ENCODE data around the gene MMP3. TPM values are rescaled to one million over a fixed set of nuclear protein-coding genes. Genes with fewer than 3 reads are reported as not detected.
A peak's percentile ranks its signal among the peaks of the same experiment; 100 is the strongest.

The MMP3 gene
- total RNA-seq, 1 donor from 2014 or later, result not detected

DNA sequence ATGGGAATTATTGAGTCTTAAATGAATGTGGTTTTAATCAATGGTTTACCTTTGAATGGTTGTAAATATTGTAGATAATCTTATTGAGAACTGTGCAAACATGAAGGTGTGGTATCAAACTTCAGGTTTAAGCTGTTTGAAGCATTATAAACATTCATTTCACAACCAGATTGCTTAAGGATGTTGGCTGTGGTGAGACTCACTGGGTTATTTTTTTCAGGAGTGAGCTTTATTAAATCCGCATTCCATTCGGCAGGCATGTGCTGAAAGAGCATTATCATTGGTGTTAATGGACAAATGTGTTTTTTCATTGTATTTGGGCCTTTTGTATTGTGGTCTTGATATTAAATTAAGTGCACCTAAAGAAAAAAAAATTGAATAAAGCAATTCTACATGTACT, 9.7 kb downstream of the MMP3 start:
- Histone ChIP-seq H3K36me3 (no peaks in the 10 kb centered on the region), H3K27ac (no peak overlapping the region), H3K4me1 (no peaks in the 10 kb centered on the region), H3K4me3 (no peak overlapping the region), H3K27me3 (ENCODE audit: low read depth) (no peaks in the 10 kb centered on the region), H3K9me3 (no peaks in the 10 kb centered on the region)
- TF ChIP-seq CTCF (IDR thresholded peaks at IDR 0.05), result no peak
- ATAC-seq, result no peak
- intact Hi-C loops (cut with DNase I), result no loop called here
- no peak for DNase-seq

GRCh38 chr11:102832612-102833011, 10.8 kb downstream of the MMP3 start:
- H3K27ac ChIP-seq, result no peak overlapping the region
- ATAC-seq (no peak), DNase-seq (no peak)
- H3K36me3 ChIP-seq, result no peaks in the 10 kb centered on the region
- H3K4me1 ChIP-seq, result no peaks in the 10 kb centered on the region
- no peak for TF ChIP-seq CTCF (IDR thresholded peaks at IDR 0.05)
- H3K4me3 ChIP-seq, result no peak overlapping the region
- H3K27me3 ChIP-seq (ENCODE audit: low read depth), result no peaks in the 10 kb centered on the region
- no peaks in the 10 kb centered on the region for H3K9me3 ChIP-seq
- intact Hi-C loops (cut with DNase I), result no loop called here

GRCh38 chr11:102831489-102832440, 11.6 kb downstream of the MMP3 start:
- TF ChIP-seq CTCF (IDR thresholded peaks at IDR 0.05), result peak; percentile 39
- no peaks in the 10 kb centered on the region for H3K36me3 ChIP-seq
- intact Hi-C loops (cut with DNase I), result no loop called here
- H3K27me3 ChIP-seq (ENCODE audit: low read depth), result no peaks in the 10 kb centered on the region
- no peak overlapping the region for H3K4me3 ChIP-seq
- ATAC-seq (peak in 1 of 2 donors; percentile 59), DNase-seq (peak; percentile 61)
- no peak overlapping the region for H3K27ac ChIP-seq
- H3K4me1 ChIP-seq, result no peaks in the 10 kb centered on the region
- no peaks in the 10 kb centered on the region for H3K9me3 ChIP-seq

DNA sequence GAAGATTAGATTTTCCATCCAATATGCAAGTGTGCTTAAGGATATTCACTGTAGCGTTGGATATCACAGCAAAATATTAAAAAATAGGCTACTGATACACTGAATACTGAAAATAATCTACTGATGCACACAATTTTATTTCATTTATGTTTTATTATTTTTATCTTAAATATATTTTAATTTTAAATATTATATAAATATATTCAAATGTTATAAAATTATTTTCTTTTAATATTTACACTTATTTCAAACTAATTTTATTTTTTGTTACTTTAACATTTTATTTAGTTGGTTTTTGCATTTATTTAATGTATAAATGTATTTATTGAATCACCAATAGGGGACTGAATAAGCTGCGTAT, 12.3 kb downstream of the MMP3 start:
- Histone ChIP-seq H3K4me3 (no peak overlapping the region), H3K4me1 (no peaks in the 10 kb centered on the region), H3K36me3 (no peaks in the 10 kb centered on the region), H3K9me3 (no peaks in the 10 kb centered on the region), H3K27ac (no peak overlapping the region), H3K27me3 (ENCODE audit: low read depth) (no peaks in the 10 kb centered on the region)
- intact Hi-C loops (cut with DNase I), result no loop called here
- DNase-seq (no peak), ATAC-seq (no peak)
- TF ChIP-seq CTCF (IDR thresholded peaks at IDR 0.05), result no peak

DNA sequence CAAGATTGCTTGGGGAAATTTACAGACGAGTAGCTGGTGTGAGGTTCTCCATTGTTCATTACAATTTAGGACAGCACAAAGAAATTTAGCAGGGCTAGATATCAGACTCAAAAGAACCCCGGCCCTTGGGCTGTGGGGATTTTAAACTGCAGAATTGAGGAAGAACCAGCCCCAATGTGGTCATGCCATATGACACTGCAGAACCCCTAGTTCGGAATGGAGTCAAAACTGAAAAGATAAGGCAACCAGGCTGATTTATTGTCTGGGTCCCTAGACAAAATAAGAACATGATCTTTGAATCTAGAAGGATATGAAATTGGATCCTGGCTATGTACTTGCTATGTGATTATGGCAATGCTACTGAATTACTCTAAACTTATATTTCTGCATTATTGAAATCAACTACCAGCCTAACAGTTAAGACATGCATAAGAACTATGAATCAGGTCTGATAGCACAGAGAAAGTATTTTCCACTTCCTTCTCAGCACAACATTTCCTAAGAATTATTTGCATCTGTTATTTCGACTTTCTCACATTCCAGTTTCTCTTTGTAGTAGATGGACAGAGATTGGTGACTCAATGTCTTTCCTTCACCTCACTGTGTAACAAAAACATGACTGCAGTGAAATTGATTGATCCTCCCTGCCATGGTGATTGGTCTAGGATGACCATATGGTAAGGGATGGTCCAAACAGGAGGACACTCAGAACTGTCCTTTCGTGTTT, 13.2 kb downstream of the MMP3 start:
- Histone ChIP-seq H3K27ac (no peak overlapping the region), H3K4me1 (no peaks in the 10 kb centered on the region), H3K9me3 (no peaks in the 10 kb centered on the region), H3K27me3 (ENCODE audit: low read depth) (no peaks in the 10 kb centered on the region), H3K4me3 (no peak overlapping the region), H3K36me3 (no peaks in the 10 kb centered on the region)
- ATAC-seq, result no peak
- no peak for TF ChIP-seq CTCF (IDR thresholded peaks at IDR 0.05)
- DNase-seq, result no peak
- intact Hi-C loops (cut with DNase I), result no loop called here
